Activated T-helper 17 cell treated with anti-CD3 and anti-CD28 coated beads, Interleukin-2, amount 50 U/mL, for 72 hours (primary cell): ENCODE data around the gene TUBA8. TPM values are rescaled to one million over a fixed set of nuclear protein-coding genes. Genes with fewer than 3 reads are reported as not detected.
"Not testable (repeated sequence)": the region's sequence is repeated elsewhere in the genome, so short reads cannot be mapped to it uniquely, and the experiment has no call there.

Experiments used
- ATAC-seq: fragments of 150-1000 bp; cut with Tn5 transposase; replicated peaks from 2 replicates; pipeline ENCODE4 v1.10.0; 2021; ENCODE audit warnings: mild to moderate bottlenecking, moderate library complexity
- H3K27ac Mint-ChIP-seq: one replicate; pipeline ENCODE4 v1.8.0; 2022; ENCODE audit warnings: mixed read lengths
- H3K27me3 Mint-ChIP-seq: one replicate; pipeline ENCODE4 v1.8.0; 2022; ENCODE audit warnings: mixed read lengths
- H3K36me3 Mint-ChIP-seq: one replicate; pipeline ENCODE4 v1.8.0; 2022; ENCODE audit warnings: low read depth, mild to moderate bottlenecking, mixed read lengths
- H3K4me1 Mint-ChIP-seq: one replicate; pipeline ENCODE4 v1.8.0; 2022; ENCODE audit warnings: mixed read lengths
- H3K4me3 Mint-ChIP-seq: one replicate; pipeline ENCODE4 v1.8.0; 2022; ENCODE audit warnings: mild to moderate bottlenecking, mixed read lengths
- H3K9me3 Mint-ChIP-seq: one replicate; pipeline ENCODE4 v1.8.0; 2022; ENCODE audit warnings: mixed read lengths
- total RNA-seq, 2 donors: library from RNA; stranded (reverse); gene quantifications; one replicate each; pipeline ENCODE4 v1.2.3, GENCODE V29; 2022

TUBA8 gene
- 1 to 10 TPM; 4.7 to 6.6 TPM for total RNA-seq

- Mint-ChIP-seq H3K4me1 (peaks cover 42% of the 10 kb centered on the region), H3K27me3 (peaks cover 14% of the 10 kb centered on the region), H3K4me3 (peak within 1 kb of the TSS; percentile 68), H3K27ac (peak within 1 kb of the TSS; percentile 23), H3K36me3 (no peaks in the 10 kb centered on the region), H3K9me3 (no peaks in the 10 kb centered on the region)
- peak; percentile 52 for ATAC-seq
Observed at GRCh38 chr22:18110194-18110953, at the start of gene TUBA8. TUBA8 (plus strand) TSS chr22:18110809; CDS start chr22:18110866, 57 bp downstream.

GRCh38 chr22:18062421-18062820 is 48.2 kb upstream of the TUBA8 start:
- no peak for ATAC-seq
- Mint-ChIP-seq H3K9me3 (no peaks in the 10 kb centered on the region), H3K36me3 (no peaks in the 10 kb centered on the region), H3K4me1 (no peaks in the 10 kb centered on the region), H3K4me3 (no peak overlapping the region), H3K27ac (no peak overlapping the region), H3K27me3 (peaks cover 47% of the 10 kb centered on the region)

- Mint-ChIP-seq H3K9me3 (no peaks in the 10 kb centered on the region), H3K36me3 (no peaks in the 10 kb centered on the region), H3K27ac (no peak overlapping the region), H3K27me3 (peaks cover 50% of the 10 kb centered on the region), H3K4me3 (no peak overlapping the region), H3K4me1 (no peaks in the 10 kb centered on the region)
- no peak for ATAC-seq
Observed at GRCh38 chr22:18063306-18063705, 47.3 kb upstream of the TUBA8 start.

- H3K27ac Mint-ChIP-seq, H3K9me3 Mint-ChIP-seq, ATAC-seq, H3K36me3 Mint-ChIP-seq, H3K4me3 Mint-ChIP-seq, H3K4me1 Mint-ChIP-seq: not testable (repeated sequence)
- H3K27me3 Mint-ChIP-seq: peaks cover 49% of the 10 kb centered on the region
Observed at GRCh38 chr22:18063715-18064114, 46.9 kb upstream of the TUBA8 start.

- H3K36me3 Mint-ChIP-seq: no peaks in the 10 kb centered on the region
- no peaks in the 10 kb centered on the region for H3K9me3 Mint-ChIP-seq
- H3K4me3 Mint-ChIP-seq: no peak overlapping the region
- peaks cover 44% of the 10 kb centered on the region for H3K27me3 Mint-ChIP-seq
- no peaks in the 10 kb centered on the region for H3K4me1 Mint-ChIP-seq
- ATAC-seq: no peak
- H3K27ac Mint-ChIP-seq: no peak overlapping the region
Observed at GRCh38 chr22:18064636-18065035, 46.0 kb upstream of the TUBA8 start.

- ATAC-seq: no peak
- H3K4me1 Mint-ChIP-seq: no peaks in the 10 kb centered on the region
- H3K36me3 Mint-ChIP-seq: no peaks in the 10 kb centered on the region
- no peak overlapping the region for H3K27ac Mint-ChIP-seq
- peaks cover 41% of the 10 kb centered on the region for H3K27me3 Mint-ChIP-seq
- no peak overlapping the region for H3K4me3 Mint-ChIP-seq
- no peaks in the 10 kb centered on the region for H3K9me3 Mint-ChIP-seq
Observed at GRCh38 chr22:18065256-18065655, 45.4 kb upstream of the TUBA8 start.

- Mint-ChIP-seq H3K4me1 (no peaks in the 10 kb centered on the region), H3K9me3 (no peaks in the 10 kb centered on the region), H3K27ac (no peak overlapping the region), H3K36me3 (no peaks in the 10 kb centered on the region), H3K27me3 (peaks cover 38% of the 10 kb centered on the region), H3K4me3 (no peak overlapping the region)
- no peak for ATAC-seq
Observed at GRCh38 chr22:18066181-18066859, 44.3 kb upstream of the TUBA8 start.

GRCh38 chr22:18067121-18067520 is 43.5 kb upstream of the TUBA8 start:
- Mint-ChIP-seq H3K4me3 (no peak overlapping the region), H3K4me1 (no peaks in the 10 kb centered on the region), H3K36me3 (no peaks in the 10 kb centered on the region), H3K27ac (peak overlapping the region; percentile 10), H3K27me3 (peaks cover 36% of the 10 kb centered on the region), H3K9me3 (no peaks in the 10 kb centered on the region)
- ATAC-seq: no peak

- no peak for ATAC-seq
Observed at GRCh38 chr22:18067548-18068341, 42.9 kb upstream of the TUBA8 start.

GRCh38 chr22:18068381-18068988 is 42.1 kb upstream of the TUBA8 start:
- H3K9me3 Mint-ChIP-seq: no peaks in the 10 kb centered on the region
- H3K4me1 Mint-ChIP-seq: no peaks in the 10 kb centered on the region
- ATAC-seq: no peak
- H3K36me3 Mint-ChIP-seq: no peaks in the 10 kb centered on the region
- H3K4me3 Mint-ChIP-seq: no peak overlapping the region
- peaks cover 36% of the 10 kb centered on the region for H3K27me3 Mint-ChIP-seq
- H3K27ac Mint-ChIP-seq: no peak overlapping the region

More at GRCh38 chr22:18067548-18068341, 42.9 kb upstream of the TUBA8 start:
- H3K9me3 Mint-ChIP-seq: no peaks in the 10 kb centered on the region
- H3K4me3 Mint-ChIP-seq: no peak overlapping the region
- peak overlapping the region; percentile 10 for H3K27ac Mint-ChIP-seq
- no peaks in the 10 kb centered on the region for H3K4me1 Mint-ChIP-seq
- peaks cover 36% of the 10 kb centered on the region for H3K27me3 Mint-ChIP-seq
- H3K36me3 Mint-ChIP-seq: no peaks in the 10 kb centered on the region

GRCh38 chr22:18069041-18069440 is 41.6 kb upstream of the TUBA8 start:
- peaks cover 32% of the 10 kb centered on the region for H3K27me3 Mint-ChIP-seq
- H3K9me3 Mint-ChIP-seq: no peaks in the 10 kb centered on the region
- no peaks in the 10 kb centered on the region for H3K36me3 Mint-ChIP-seq
- H3K4me3 Mint-ChIP-seq: no peak overlapping the region
- no peak overlapping the region for H3K27ac Mint-ChIP-seq
- no peak for ATAC-seq
- no peaks in the 10 kb centered on the region for H3K4me1 Mint-ChIP-seq

GRCh38 chr22:18070041-18070440 is 40.6 kb upstream of the TUBA8 start:
- ATAC-seq: no peak
- Mint-ChIP-seq H3K4me3 (no peak overlapping the region), H3K4me1 (no peaks in the 10 kb centered on the region), H3K27me3 (peaks cover 24% of the 10 kb centered on the region), H3K36me3 (no peaks in the 10 kb centered on the region), H3K27ac (no peak overlapping the region), H3K9me3 (no peaks in the 10 kb centered on the region)

GRCh38 chr22:18070556-18071306 is 39.9 kb upstream of the TUBA8 start:
- H3K27ac Mint-ChIP-seq: no peak overlapping the region
- peaks cover 17% of the 10 kb centered on the region for H3K27me3 Mint-ChIP-seq
- H3K36me3 Mint-ChIP-seq: no peaks in the 10 kb centered on the region
- no peaks in the 10 kb centered on the region for H3K4me1 Mint-ChIP-seq
- no peaks in the 10 kb centered on the region for H3K9me3 Mint-ChIP-seq
- no peak overlapping the region for H3K4me3 Mint-ChIP-seq
- ATAC-seq: no peak
